Measurements from ENCODE around the gene CCDC146. TPM values are rescaled to one million over a fixed set of nuclear protein-coding genes. Genes with fewer than 3 reads are reported as not detected.

CCDC146 gene
- total and polyA plus RNA-seq, 2 of the 8 experiments (the other 6 are each of a cell fraction or from before 2014, with no cell fraction given) = 0.88 to 2.4 TPM

DNA sequence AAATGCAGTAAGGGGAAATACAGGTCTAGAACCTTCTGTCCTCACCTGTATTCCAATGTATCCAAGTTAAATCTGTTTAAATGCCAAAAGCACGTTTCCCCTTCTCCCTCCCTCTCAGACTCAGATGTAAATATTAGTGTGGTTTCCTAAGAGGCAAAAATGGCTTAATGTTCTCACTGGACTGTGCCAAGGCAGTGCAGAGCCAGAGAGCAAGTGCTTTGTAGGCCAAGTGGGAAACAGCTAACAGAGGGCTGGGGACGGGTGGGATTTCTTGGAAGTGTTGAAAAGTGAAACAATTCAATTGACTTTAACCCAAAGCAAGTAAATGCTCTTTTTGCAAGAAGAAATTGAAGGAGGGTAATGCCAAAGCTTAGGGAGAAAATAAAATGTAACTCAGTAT, 190.7 kb downstream of the CCDC146 start:
- no peak overlapping the region for H4K5ac ChIP-seq (ENCODE audit: insufficient read length, low read depth, low read length)
- H3K79me2 ChIP-seq (ENCODE audit: control insufficient read depth in 1 of 2, insufficient read depth in 2 of 2, low read length in 2 of 2) = no peaks in the 10 kb centered on the region
- no peak overlapping the region for H3K23ac ChIP-seq (ENCODE audit: insufficient read length)
- H3K4ac ChIP-seq (replicated peaks; ENCODE audit: insufficient read length, low read depth, low read length) = no peak overlapping the region
- H2BK5ac ChIP-seq (ENCODE audit: low read depth, low read length) = no peak overlapping the region
- POLR2A ChIA-PET (ENCODE audit: partially characterized antibody) = no interaction called here
- no peak overlapping the region for H2BK15ac ChIP-seq (ENCODE audit: low read length)
- H3K18ac ChIP-seq (ENCODE audit: extremely low read depth, low read length) = no peak overlapping the region
- no peak overlapping the region for H4K8ac ChIP-seq (ENCODE audit: extremely low read depth, insufficient read depth, low read length)
- H3K23me2 ChIP-seq (ENCODE audit: low read depth, low read length) = no peaks in the 10 kb centered on the region
- no peak for FAIRE-seq
- H3K4me1 ChIP-seq (replicated peaks in 1 of 4; ENCODE audit: control insufficient read depth in 3 of 4, insufficient read depth in 4 of 4, low read length in 3 of 4) = peaks cover 0 to 7% (median 0%) of the 10 kb centered on the region in 4 experiments; a peak in 3 of 7 replicates
- H3K4me3 ChIP-seq (ENCODE audit: extremely low read depth in 1 of 4, insufficient read depth in 2 of 4, low read depth in 3 of 4, low read length in 4 of 4) = no peak overlapping the region
- H3K27me3 ChIP-seq (replicated peaks in 1 of 4; ENCODE audit: control insufficient read depth in 3 of 4, extremely low read depth in 1 of 4, insufficient read depth in 3 of 4, low read length in 3 of 4) = no peaks in the 10 kb centered on the region; a peak in 1 of 7 replicates
- H2AK5ac ChIP-seq (ENCODE audit: low read depth, low read length) = no peak overlapping the region
- CTCF ChIA-PET (ENCODE audit: partially characterized antibody) = interaction anchor here (0.6 kb wide), 1 partner anchor 66 kb away, joined by 3 read pairs; no protein-coding TSS in a partner anchor
- H4K20me1 ChIP-seq (replicated peaks in 1 of 2; ENCODE audit: control insufficient read depth in 1 of 2, insufficient read depth in 2 of 2, low read length in 2 of 2) = no peaks in the 10 kb centered on the region
- H3K79me1 ChIP-seq (ENCODE audit: low read depth, low read length) = no peaks in the 10 kb centered on the region
- no peak overlapping the region for H4K91ac ChIP-seq (replicated peaks; ENCODE audit: insufficient read length, low read length)
- H2BK12ac ChIP-seq (ENCODE audit: low read depth, low read length) = no peak overlapping the region
- no peaks in the 10 kb centered on the region for H3K36me3 ChIP-seq (ENCODE audit: control insufficient read depth in 2 of 4, insufficient read depth in 4 of 4, low read length in 3 of 4)
- no peak overlapping the region for H3K14ac ChIP-seq (ENCODE audit: insufficient read length)
- H2AFZ ChIP-seq (ENCODE audit: low read length) = no peak overlapping the region
- H3K56ac ChIP-seq (replicated peaks; ENCODE audit: insufficient read length, low read depth, low read length) = no peak overlapping the region
- no peak overlapping the region for H2BK20ac ChIP-seq (ENCODE audit: low read length)
- no peak overlapping the region for H3K4me2 ChIP-seq (ENCODE audit: insufficient read depth in 1 of 2, low read depth in 2 of 2, low read length in 2 of 2)
- no peaks in the 10 kb centered on the region for H3K9me3 ChIP-seq (ENCODE audit: insufficient read depth in 2 of 2, low read depth in 1 of 2, low read length in 1 of 2)
- 83% methylated on average over 2 of the region's 2 CpGs; no CpG with 5 or more reads in 1 of the 2 experiments for WGBS, 2 experiments (ENCODE audit: extremely low coverage in 1 of 2, insufficient coverage in 1 of 2, insufficient read length in 1 of 2, insufficient replicate concordance in 2 of 2, low coverage in 1 of 2, low lambda C conversion rate in 2 of 2, missing lambda C conversion rate in 1 of 2)
- no peak overlapping the region for H3K9ac ChIP-seq (replicated peaks in 1 of 4; ENCODE audit: extremely low read depth in 1 of 4, low read depth in 3 of 4, low read length in 3 of 4)
- no peak overlapping the region for H2BK120ac ChIP-seq (replicated peaks; ENCODE audit: low read depth, low read length)
- no peak for DNase-seq (ENCODE audit: low read depth in 1 of 2, low spot score in 2 of 2)
- no peak overlapping the region for H3K27ac ChIP-seq (ENCODE audit: low read depth, low read length)
- TF ChIP-seq KDM1A (IDR thresholded peaks at IDR 0.05; ENCODE audit: borderline replicate concordance, low read length) = no peak
- TF ChIP-seq BRCA1 (IDR thresholded peaks at IDR 0.05; ENCODE audit: low read depth, low read length) = no peak
- no peak for TF ChIP-seq SIX5 (IDR thresholded peaks at IDR 0.05; ENCODE audit: low read depth, low read length)

All from H1 (cell line).